K562 (cell line): ENCODE measurements around the gene SEBOX. TPM values are rescaled to one million over a fixed set of nuclear protein-coding genes. Genes with fewer than 3 reads are reported as not detected.

Experiments used
- MYBL2 ChIP-seq, 2 experiments: fragments of 450-650 bp in 1 of 2; sonication (generic) in 1 of 2; formaldehyde crosslinking in 1 of 2; IDR thresholded peaks; 2 replicates each; pipeline versions ENCODE4 v1.6.1 to v1.8.1; 2017 to 2022; ENCODE audit warnings: borderline replicate concordance in 1 of 2, inconsistent platforms in 1 of 2, low read depth in 1 of 2, mild to moderate bottlenecking in 1 of 2, missing genetic modification reagents in 1 of 2, moderate library complexity in 1 of 2
- REST ChIP-seq, 2 experiments: fragments of 450-650 bp; formaldehyde crosslinking in 1 of 2; IDR thresholded peaks; 2 replicates each; pipeline versions ENCODE4 v1.4.0 to v1.6.1; 2014 to 2020; ENCODE audit warnings: mild to moderate bottlenecking in 2 of 2, borderline replicate concordance in 1 of 2, low read depth in 1 of 2
- ZBTB33 ChIP-seq: sonication (generic); formaldehyde crosslinking; IDR thresholded peaks from 2 replicates; pipeline ENCODE4 v1.8.1; 2023; ENCODE audit warnings: mild to moderate bottlenecking, missing genetic modification reagents
- polyA plus RNA-seq, 8 experiments: library from polyadenylated mRNA; depleted of rRNA in 4 of 8; stranded (reverse) in 5 of 8; unstranded in 3 of 8; fragments of >200 nt; fragmentation: Nextera tagmentation in 2 of 8; fragmentation: Illumina TruSeq in 1 of 8; extraction: Ambion mirVana in 2 of 8; extraction: Trizol in 1 of 8; gene quantifications; 2 replicates each; pipeline versions ENCODE4 v1.2.1 to v1.2.3, GENCODE V29; 2011 to 2014; ENCODE audit warnings: inconsistent platforms in 1 of 8, missing spikeins in 1 of 8
- total RNA-seq, 7 experiments: library from RNA; depleted of rRNA in 6 of 7; stranded (reverse); fragments of >200 nt in 6 of 7; fragmentation: Illumina TruSeq in 2 of 7; extraction: Trizol in 2 of 7; gene quantifications; 2 replicates each; pipeline versions ENCODE4 v1.2.1 to v1.2.3, GENCODE V29; 2011 to 2021; ENCODE audit warnings: low replicate concordance in 1 of 7

Gene SEBOX
- total and polyA plus RNA-seq, 9 of the 15 experiments (the other 6 are each of a cell fraction or from before 2014, with no cell fraction given), result not detected

- peak; percentile 27; the same call in 1 of the 2 replicates for TF ChIP-seq REST (IDR thresholded peaks at IDR 0.05; ENCODE audit: borderline replicate concordance)
- TF ChIP-seq REST (CRISPR knock-in tag; IDR thresholded peaks at IDR 0.05; ENCODE audit: low read depth), result no peak
- no peak for TF ChIP-seq MYBL2 (IDR thresholded peaks at IDR 0.05; ENCODE audit: low read depth)
- TF ChIP-seq MYBL2 (CRISPR knock-in tag; IDR thresholded peaks at IDR 0.05; ENCODE audit: borderline replicate concordance), result no peak
- peak; percentile 85 for TF ChIP-seq ZBTB33
- TF ChIP-seq, all 486 proteins: peak for 5
Observed at GRCh38 chr17:28381141-28381825, 16.3 kb upstream of the SEBOX start (continued).
